Epithelial cell of proximal tubule (primary cell): ENCODE results near the gene PDLIM5. TPM values are rescaled to one million over a fixed set of nuclear protein-coding genes. Genes with fewer than 3 reads are reported as not detected.

ENCODE experiments used
- DNase-seq: peaks from one replicate; pipeline ENCODE4 v3.0.0-alpha.2; 2011; ENCODE audit warnings: low read depth
- H3K4me3 ChIP-seq: 2 replicates; pipeline ENCODE4 v1.5.1; 2011; ENCODE audit warnings: low read depth, mild to moderate bottlenecking, low read length
- total RNA-seq: library from RNA; depleted of rRNA; stranded (reverse); fragments of >200 nt; gene quantifications from 2 replicates; pipeline ENCODE4 v1.2.3, GENCODE V29; 2015
- TF ChIP-seq, protein P1 (sequence below): conservative IDR thresholded peaks from 2 replicates; pipeline ENCODE4 v1.5.1; 2012; ENCODE audit warnings: low read depth, mild to moderate bottlenecking, low read length

PDLIM5 gene
- total RNA-seq, 1 donor from 2014 or later: 48.8 TPM

GRCh38 chr4:94452476-94453371, 982 bp downstream of the PDLIM5 start:
- TF ChIP-seq, protein P1, sequence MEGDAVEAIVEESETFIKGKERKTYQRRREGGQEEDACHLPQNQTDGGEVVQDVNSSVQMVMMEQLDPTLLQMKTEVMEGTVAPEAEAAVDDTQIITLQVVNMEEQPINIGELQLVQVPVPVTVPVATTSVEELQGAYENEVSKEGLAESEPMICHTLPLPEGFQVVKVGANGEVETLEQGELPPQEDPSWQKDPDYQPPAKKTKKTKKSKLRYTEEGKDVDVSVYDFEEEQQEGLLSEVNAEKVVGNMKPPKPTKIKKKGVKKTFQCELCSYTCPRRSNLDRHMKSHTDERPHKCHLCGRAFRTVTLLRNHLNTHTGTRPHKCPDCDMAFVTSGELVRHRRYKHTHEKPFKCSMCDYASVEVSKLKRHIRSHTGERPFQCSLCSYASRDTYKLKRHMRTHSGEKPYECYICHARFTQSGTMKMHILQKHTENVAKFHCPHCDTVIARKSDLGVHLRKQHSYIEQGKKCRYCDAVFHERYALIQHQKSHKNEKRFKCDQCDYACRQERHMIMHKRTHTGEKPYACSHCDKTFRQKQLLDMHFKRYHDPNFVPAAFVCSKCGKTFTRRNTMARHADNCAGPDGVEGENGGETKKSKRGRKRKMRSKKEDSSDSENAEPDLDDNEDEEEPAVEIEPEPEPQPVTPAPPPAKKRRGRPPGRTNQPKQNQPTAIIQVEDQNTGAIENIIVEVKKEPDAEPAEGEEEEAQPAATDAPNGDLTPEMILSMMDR: no peak
- H3K4me3 ChIP-seq: peak overlapping the region; percentile 88
- DNase-seq: no peak

DNA sequence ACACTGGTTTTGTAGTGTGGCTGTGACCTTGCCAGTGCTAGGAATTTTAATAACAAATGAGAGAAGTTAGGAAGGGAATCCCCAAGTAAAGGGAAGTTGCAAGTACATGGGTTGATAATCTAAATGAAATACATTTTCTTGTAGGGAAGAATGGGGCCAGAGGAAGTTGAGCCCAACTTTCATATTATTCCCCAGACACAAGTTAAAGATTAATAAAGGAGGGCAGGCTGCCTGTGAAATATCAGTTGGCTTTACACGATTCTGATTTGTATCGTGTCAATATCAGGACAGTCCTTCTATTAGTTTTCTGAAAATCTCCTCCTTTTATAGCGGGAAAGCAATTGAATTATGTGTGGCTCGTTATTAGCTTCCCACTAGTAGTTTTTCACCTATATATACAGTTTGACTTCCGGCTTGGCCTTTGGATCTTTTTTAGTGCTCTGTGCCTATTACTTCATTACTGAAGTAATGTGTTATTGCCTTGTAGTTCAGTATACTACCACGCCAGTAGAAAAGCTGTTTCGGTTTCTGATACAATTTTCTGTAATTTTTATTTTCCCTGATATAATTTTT, 1.7 kb downstream of the PDLIM5 start:
- peak overlapping the region; percentile 88 for H3K4me3 ChIP-seq
- DNase-seq: no peak
- TF ChIP-seq, protein P1: no peak

DNA sequence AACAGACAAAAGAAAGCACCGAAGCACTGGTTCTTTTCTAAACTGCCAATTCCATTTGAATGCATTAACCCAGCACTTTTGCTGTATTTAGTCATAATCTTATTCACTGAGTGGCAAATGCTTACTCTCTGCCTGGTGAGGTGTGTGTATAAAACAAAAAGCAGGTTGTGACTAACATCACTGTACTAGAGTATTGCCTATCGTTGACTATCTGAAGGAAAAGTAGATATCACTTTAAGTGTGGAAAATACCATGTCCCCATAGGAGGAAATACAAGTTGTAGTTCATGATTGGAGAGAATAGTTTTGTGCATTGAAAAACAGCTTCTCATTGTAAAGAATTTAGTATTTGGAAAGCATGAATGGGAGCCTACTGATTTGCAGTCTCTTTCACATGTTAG, 2.7 kb downstream of the PDLIM5 start:
- DNase-seq: no peak
- TF ChIP-seq, protein P1: no peak
- H3K4me3 ChIP-seq: peak overlapping the region; percentile 88

GRCh38 chr4:94455081-94455480, 3.3 kb downstream of the PDLIM5 start:
- H3K4me3 ChIP-seq: peak overlapping the region; percentile 88
- TF ChIP-seq, protein P1: no peak
- DNase-seq: no peak

DNA sequence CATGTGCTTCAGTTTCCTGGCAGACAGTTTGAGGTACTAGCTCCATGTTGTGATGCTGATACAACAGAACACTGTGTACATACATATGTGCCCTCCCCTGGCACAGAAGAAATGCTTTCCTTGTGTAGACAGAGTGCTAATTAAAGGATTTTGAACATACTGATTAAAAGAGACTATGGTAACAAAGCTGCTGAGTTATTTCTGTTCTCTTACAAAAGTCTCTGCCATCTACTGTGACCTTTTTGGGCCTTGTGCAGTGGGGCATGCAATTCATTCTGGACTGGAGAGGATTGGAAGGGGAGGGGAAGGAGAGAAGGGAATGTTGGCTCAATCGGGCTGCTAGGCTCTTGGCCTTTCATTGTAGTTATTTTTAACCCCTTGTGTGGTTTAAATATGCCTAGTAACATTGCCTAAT, 6.0 kb downstream of the PDLIM5 start:
- peak overlapping the region; percentile 3 for H3K4me3 ChIP-seq
- DNase-seq: no peak
- TF ChIP-seq, protein P1: no peak

GRCh38 chr4:94458682-94459081, 6.9 kb downstream of the PDLIM5 start:
- TF ChIP-seq, protein P1: no peak
- DNase-seq: no peak
- no peak overlapping the region for H3K4me3 ChIP-seq
